Activated naive CD4-positive, alpha-beta T cell treated with Interleukin-2 at 50 U/mL for 16 hours (primary cell): ENCODE data around the gene PDGFRA.

Source experiments
- DNase-seq: peaks from one replicate; pipeline ENCODE4 v3.0.0-alpha.2; 2020

PDGFRA gene

DNA sequence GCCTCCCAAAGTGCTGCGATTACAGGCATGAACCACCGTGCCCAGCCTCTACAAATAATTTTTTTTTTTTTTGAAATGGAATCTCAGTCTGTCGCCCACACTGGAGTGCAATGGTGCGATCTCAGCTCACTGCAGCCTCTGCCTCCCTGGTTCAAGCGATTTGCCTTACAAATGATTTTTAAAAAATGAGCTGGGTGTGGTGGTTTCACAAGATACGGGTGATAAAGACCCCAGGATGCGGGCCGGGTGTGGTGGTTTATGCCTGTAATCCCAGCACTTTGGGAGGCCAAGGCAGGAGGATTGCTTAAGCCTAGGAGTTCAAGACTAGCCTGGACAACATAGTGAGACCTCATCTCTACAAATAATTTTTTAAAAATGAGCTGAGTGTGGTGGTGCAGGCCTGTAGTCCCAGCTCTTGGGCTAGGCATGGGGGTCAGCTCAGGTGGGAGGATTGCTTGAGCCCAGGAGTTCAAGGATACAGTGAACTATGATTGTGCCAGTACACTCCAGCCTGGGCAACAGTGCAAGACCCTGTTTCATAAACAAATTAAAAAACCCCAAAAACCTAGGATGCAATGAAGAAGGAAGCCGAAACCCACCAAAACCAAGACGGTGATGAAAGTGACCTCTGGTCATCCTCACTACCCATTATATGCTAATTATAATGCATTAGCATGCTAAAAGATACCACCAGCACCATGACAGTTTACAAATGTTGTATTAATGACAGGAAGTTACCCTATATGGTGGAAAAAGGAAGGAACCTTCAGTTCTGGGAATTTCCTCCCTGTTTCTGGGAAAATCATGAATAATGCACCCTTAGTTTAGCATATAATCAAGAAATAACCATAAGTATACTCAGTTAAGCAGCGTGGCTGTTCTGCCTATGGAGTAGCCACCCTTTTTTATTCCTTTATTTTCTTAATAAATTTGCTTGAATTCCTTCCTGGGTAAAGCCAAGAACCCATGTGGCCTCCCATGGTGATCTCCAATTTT, 27.7 kb downstream of the PDGFRA start:
- DNase-seq = no peak

DNA sequence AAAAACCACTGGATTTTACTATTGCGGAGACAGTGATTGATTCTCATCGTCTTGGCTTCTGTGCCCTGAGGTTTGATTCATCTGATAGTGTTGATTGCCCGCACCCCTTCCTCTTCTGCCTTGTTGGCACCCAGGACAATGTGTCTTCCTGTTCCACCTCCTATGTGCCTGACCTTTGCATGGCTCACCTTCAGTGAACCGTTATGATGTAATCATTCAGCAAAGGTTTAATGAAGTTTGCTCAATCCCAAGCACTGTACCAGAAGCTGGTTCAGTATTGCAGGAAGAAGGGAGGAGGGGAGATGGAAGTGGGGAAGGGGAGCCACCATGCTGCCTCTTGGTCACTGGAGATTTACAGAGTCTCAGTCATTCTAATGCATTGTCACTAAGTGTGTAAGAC, 36.3 kb downstream of the PDGFRA start:
- DNase-seq = no peak

DNA sequence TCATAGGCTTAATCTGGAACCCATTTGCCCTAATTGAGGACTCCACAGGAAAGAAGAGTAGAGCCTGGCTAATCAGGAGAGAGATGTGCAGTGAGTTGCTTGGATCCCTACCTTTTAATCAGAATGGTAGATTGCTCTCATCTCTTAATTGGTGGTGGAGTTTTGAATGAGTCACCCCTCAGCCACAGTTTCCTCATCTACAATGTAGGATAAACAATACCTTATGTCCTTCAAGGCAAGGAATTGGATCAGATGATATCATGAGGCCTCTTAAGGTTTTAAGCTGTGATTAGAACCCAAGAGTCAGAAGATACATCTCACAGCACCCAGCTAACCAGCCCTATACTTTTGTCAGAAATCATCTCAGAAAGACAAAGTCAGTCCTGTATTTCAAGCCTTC, 39.1 kb downstream of the PDGFRA start:
- DNase-seq = no peak

DNA sequence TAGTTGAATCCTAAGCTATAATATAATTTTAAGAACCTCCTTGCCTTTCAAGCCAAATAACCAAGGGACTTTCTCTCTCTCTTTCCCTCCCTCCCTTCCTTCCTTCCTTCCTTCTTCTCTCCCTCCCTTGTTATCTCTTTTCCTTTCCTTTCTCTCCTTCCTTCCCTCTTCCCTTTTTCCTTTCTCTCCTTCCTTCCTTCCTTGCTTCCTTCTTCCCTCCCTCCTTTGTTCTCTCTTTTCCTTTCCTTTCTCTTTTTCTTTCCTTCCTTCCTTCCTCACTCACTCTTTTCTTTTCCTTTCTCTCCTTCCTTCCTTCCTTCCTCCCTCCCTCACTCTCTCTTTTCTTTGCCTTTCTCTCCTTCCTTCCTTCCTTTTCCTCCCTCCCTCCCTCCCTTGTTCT, 42.4 kb downstream of the PDGFRA start:
- no peak for DNase-seq

DNA sequence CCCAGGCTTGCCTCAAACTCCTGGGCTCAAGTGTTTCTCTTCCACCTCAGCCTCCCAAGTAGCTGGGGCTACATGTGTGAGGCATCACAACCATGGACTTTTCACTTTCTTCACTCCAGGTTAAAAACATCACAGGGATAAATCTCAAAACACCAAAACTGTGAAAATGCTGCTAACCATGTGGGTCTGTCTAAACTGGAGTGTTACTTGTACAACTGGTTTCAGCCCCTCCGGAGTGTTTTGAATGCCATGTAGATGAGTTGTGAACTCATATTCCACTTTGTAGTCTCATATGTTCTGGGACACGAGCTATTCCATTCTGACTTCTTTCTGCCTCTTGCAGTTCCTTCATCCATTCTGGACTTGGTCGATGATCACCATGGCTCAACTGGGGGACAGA, 43.0 kb downstream of the PDGFRA start:
- no peak for DNase-seq

DNA sequence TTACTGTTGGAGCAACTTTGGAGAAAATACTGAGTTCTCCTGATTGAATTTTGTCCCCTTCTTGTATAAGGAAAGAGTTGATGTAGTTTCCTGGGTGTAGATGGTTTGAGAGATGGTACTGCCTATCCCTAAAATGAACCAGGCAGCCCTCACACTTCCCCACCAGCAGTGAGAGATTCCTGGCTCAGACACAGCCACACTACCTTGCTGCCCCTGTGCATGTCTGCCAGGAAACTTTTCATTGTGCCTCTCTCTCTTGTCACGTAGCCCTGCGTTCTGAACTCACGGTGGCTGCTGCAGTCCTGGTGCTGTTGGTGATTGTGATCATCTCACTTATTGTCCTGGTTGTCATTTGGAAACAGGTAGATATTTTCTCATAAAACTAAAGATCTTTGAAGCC, 45.2 kb downstream of the PDGFRA start:
- no peak for DNase-seq

DNA sequence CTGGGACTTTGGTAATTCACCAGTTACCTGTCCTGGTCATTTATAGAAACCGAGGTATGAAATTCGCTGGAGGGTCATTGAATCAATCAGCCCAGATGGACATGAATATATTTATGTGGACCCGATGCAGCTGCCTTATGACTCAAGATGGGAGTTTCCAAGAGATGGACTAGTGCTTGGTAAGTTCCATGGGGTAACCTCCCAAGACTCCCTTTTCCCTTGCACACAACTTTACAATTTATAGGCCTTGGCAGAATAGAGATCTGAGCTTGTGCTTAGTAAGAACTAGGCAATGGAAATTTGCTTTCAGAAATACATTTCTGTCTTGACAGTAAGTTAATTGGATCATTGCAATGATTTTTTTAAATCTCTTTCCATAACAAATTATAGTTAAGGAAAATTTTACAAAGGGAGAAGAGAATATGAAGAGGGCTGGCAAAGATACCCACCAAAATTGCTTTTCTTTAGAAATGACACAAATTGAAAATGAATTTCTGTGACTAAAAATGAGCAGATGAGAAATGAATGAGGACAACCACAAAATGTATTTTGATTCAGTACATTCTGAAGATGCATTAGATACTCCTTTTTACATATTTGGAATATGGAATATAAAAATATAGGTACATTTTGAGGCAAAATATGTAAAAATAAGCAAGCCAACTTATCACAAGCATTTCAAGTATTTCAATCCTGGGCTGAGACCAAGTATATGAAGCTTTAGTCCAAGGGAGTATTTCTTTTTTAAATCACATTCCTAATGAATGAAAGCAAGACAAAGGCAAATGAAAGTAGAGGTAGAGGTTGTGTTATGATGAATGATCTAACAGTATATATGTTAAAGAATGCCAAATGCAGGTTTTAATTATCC, 45.9 kb downstream of the PDGFRA start:
- no peak for DNase-seq

DNA sequence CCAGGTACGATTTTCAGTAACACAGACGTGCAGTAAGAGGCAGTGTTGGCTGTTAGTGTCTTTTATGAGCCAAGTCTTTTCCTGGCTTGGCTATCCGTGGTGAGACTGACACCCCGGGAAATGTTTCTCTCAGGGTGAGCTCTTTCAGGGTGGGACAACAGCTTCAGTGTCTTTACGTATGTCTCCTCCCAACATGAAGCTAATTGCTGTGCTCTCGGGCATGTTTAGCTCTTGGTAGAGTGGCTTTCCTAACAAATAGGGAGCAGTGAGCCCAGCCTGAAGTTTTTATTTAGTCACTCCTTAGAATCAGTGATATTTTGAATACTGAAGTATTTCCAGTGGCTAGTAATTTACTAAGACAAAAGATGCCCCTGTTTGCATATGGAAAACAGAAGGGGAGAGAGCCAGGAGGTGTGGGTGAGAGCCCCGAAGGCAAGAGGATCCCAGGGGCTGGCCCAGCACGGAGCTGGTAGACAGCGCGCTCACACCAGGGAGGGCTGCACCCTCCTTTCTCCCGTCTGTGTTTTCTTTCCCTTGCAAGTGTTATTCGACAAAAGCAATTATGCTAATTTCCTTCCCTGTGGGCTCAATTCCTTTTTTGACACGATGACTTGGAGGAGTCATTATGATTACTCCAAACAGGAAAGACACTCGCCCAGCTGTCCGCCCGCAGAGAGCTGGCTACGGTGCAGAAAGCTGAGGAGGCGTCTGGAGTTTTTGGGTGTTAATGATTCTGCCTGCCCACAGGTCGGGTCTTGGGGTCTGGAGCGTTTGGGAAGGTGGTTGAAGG, 47.7 kb downstream of the PDGFRA start:
- no peak for DNase-seq

DNA sequence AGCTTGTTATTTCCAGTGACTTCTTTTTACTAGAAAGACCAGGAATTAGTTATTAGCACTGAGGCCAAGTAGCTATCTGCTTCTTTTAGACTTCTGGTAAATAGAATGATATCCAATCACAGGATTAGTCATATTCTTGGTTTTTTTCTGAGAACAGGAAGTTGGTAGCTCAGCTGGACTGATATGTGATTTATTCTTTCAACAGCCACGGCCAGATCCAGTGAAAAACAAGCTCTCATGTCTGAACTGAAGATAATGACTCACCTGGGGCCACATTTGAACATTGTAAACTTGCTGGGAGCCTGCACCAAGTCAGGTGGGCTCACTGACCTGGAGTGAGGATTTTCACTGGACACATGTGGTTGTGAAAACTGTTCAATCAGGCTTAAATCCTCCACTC, 48.6 kb downstream of the PDGFRA start:
- no peak for DNase-seq

DNA sequence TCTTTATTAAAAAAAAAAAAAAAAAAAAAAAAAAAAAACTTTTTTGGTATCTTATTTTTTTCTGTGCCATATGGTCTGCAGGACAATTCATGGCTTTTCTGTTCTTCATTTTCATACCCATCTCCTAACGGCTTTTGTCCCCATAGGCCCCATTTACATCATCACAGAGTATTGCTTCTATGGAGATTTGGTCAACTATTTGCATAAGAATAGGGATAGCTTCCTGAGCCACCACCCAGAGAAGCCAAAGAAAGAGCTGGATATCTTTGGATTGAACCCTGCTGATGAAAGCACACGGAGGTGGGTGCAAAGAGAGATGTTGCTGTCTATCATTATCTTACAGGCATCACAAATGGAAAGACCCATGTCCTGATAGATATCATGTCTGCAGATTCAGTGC, 49.1 kb downstream of the PDGFRA start:
- DNase-seq = no peak

DNA sequence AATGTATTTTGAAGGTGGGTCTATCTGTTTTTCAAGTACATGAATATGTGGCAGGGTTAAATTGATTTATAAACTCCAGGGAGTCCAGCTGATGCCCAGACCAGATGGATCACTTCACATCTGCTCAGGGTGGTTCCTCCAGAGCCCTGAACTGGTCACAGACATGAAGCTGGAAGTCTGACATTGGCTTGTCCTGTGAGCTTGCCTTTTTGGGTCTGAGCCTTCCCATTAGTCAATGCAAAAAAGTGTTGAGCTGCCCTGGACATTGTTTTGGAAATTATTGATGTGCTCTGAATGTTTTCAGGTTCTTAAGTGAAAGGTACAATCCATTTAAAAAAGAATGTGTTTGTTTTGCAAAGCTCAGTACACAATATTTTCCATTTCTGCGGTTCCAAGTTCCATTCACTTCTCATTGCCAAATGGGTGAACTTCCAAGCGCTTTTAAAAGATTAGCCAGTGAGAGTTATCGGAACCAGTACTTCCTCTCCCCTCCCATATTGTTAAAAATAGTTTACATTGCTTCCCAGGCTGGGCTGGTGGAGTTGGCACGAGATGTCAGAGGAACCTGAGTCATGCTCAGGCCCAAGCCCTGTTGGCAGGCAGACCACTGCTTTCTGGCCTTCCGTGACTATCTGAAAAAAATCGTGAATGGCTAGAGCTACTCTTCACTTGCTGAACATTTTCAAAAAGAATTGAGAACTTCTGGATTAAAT, 52.1 kb downstream of the PDGFRA start:
- no peak for DNase-seq

DNA sequence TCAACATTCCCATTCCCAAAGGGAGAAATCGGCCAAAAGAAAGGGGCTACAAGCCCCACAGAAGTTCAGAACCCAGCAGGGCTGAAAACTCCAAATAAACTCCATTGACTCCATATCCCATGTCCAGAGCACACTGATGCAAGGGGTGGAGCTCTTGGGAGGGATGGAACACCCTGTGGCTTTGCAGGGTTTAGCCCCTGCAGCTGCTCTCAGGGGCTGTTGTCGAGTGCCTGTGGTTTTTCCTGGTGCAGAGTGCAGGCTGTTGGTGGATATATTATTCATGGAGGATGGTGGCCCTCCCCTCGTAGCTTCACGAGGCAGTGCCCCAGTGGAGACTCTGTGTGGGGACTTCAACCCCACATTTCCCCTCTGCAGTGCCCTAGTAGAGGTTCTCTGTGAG, 53.7 kb downstream of the PDGFRA start:
- DNase-seq = no peak

DNA sequence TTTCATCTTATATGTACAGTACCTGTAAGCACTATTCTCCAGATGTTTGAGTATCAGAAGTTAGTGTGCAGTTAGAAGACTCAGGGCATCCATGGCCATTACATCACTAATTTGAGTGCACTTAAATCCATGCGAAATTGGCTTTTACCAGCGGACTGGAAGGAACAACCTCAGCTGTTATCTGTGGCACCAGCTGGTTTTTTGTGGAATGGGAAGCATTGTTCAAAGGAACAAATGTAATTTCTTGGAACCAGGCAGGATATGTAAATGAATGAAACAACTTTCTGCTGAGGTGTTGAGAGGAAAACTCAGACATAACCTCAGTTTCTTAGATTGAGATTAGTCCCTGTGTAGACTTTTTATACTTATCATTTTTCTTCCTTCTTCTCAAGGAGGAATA, 60.2 kb downstream of the PDGFRA start:
- DNase-seq = no peak

DNA sequence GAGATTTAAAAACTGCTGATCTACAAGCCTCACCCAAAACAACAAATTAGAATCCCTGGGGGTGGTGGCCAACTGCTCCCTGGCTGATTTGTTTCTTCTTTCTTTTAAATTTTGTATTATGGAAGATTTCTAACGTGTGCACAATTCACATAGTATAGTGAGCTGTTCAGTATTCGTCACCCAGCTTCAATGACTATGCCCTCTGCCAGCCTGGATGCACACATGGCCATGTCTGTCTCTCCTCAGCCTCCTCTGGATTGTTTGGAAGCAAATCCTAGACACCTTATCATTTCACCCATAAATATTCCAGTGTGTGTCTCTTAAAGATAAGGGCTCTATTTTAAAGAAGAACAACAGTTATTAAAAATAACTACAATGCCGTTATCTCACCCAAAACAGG, 61.9 kb downstream of the PDGFRA start:
- DNase-seq = no peak

DNA sequence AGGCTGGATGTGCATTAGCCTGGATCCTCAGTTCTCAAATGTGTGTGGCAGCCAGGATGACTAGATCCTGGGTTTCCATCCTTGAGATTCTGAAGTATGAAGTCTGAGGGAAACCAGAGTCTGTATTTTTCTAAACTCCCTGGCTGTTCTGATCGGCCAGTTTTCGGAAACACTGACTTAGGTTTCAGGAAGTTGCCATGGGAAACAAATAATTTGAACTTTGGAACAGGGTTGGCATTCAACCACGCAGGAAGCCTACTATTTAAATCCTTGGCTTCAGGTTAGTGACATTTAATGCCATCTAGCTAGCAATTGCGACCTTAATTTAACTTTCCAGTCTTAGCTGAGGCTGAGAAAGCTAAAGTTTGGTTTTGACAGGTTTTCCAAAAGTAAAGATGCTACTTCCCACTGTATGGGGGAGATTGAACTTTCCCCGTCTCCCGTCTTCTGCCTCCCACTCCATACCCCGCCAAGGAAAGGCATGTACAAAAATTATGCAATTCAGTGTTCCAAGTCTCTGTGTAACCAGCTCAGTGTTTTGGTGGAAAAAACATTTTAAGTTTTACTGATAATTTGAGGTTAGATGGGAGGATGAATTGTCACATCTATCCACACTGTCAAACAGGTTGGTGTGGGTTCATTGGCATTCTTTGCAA, 67.6 kb downstream of the PDGFRA start:
- DNase-seq = no peak

DNA sequence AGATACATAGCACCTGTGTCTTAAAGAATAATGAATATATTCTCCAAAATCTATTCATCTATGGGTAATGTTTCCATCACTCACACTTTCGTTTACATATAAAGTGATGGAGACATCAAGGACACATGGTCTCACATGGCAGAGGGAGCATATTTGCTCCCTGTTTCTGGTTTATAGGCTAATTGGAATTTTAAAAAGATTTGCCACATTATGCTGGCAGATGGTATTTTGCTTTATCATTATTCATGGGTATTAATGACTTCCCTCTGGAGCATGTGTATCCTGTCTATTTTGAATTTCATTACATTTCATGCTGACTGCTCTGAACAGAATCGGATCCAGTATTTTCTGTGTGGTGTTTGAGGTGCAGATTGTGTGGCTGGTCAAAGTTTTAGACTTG, 79.0 kb downstream of the PDGFRA start:
- DNase-seq = no peak

DNA sequence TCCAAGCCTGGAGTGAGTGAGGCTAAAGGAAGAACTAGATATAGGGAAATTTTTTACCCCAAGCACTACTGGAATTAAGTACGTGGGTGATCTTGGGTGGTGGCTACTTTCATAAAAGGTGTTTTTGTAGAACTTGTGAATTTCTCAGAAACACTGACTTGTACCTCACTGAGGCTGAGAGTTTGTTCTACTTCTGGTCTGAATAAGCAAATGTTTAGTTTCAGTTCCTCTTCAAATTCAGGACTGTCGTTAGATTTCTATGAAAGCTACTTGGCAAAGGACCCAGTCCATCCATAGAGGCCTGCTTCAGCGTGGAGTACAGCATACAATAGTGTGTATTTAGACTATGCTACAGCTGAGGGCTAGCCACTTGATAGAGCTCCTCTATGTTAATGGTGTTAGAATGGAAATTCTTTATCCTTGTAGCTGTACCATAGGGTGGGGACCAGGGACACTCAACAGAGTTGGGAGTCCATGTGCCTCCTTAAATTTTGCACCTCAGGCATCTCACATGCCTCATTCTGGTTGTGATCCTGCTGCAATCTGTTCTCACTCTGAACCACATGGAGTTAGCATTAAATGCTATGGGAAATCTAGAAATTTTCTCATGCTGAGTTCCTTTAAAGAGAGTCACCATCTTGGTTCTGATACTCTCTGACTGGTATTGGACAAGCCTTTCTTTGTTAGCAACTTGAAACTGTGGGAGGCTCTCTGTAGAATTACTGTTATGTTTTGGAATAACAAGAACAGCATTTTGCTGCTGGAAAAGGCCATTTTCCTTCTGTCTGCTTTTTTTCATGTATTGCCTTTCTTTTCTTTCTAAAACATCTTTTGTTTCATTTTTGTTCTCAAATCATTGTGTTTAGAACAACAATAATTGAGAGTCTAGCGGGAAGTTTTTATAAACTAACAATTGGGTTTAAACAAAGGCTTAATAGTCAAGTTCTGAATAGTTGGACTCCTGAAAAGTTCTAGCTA, 86.8 kb downstream of the PDGFRA start:
- DNase-seq = no peak

DNA sequence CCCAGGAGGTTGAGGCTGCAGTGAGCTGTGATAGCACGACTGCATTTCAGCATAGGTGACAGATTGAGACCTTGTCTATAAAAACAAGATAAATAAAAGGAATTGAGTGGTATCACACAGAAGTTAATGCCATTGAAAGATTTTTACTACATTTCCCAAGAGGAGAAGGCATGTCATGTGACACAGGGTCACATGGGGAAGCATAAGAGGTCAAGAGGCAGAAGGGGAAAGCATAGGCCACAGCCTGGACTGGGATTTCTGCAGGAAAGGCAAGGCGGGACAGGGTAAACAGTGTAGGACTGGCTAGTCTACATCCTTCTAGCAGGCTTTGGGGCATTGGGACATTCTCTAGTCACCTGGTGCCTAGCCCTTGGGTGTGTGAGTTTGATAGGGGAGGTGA, 88.6 kb downstream of the PDGFRA start:
- DNase-seq = no peak

DNA sequence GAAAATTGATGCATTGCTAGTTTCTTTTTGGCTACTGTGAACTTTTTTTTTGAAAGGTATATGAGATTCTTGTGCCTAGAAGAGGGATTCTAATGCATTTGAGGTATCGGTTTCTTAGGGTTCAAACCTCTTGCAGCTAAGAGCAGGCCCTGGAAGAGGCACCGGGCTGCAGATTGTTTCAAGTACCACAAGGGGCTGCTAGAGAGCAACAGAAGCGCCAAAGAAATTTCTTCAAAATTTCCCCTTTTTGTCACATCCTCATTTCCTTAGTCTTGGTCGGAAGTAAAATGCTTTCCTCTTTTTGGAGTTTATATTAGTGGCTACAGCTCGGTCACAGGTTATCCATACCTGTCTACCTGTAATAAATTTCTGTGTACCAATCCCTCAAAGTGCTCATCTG, 89.8 kb downstream of the PDGFRA start:
- no peak for DNase-seq

DNA sequence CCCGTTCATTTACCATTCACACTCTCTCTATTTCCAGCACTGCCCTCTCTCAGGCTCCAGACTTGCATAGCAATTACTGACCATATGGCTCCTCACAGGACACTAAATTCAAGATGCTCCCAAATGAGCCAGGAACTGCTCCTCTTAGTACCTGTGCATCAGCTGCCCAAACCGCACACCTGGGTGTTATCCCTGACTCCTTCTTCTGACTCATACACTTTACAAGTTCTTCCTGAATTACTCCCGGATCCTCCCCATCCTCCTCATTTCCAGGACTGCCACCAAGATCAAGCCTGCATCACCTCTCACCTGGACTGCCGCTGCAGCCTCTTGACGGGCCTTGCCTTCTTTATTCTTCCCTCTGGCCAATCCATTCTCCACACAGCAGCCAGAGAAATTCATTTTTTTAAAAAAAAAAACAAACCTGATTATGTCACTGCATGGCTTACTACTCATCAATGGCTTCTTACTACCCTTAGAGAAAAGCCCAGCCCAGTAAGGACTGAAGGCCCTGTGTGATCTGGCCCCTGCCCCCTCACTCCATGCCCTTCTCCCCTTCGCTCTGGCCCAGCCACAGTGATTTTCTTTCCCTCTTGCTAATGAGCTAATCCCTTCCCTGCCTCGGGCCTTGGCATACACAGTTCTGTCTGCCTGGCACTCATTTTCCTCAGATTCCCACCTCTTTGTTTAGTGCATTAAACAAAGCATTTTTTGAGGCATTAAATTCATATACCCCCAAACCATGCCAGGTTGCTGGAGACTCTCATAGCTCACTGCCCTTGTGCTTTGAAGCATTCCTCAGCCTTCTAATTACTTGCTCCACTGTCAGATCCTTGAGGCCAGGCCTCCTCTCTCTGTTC, 92.0 kb downstream of the PDGFRA start:
- no peak for DNase-seq
